ES-I3 (cell line): ENCODE measurements around the gene MON2.

ENCODE experiments used
- H3K36me3 ChIP-seq: 2 replicates; pipeline ENCODE4 v1.6.1; 2013; ENCODE audit warnings: mild to moderate bottlenecking, low read length, control low read depth, moderate library complexity; ENCODE audit not compliant: insufficient read depth
- H3K4me1 ChIP-seq: 2 replicates; pipeline ENCODE4 v1.6.1; 2013; ENCODE audit warnings: mild to moderate bottlenecking, control low read depth, low read length; ENCODE audit not compliant: insufficient read depth
- H3K9ac ChIP-seq: 2 replicates; pipeline ENCODE4 v1.6.1; 2013; ENCODE audit warnings: low read depth, mild to moderate bottlenecking, low read length, moderate library complexity
- H3K9me3 ChIP-seq: 2 replicates; pipeline ENCODE4 v1.6.1; 2013; ENCODE audit warnings: mild to moderate bottlenecking, low read length, moderate library complexity; ENCODE audit not compliant: control insufficient read depth, insufficient read depth

MON2 gene

GRCh38 chr12:62601765-62602164 is 135.1 kb downstream of the MON2 start:
- Histone ChIP-seq H3K36me3 (no peaks in the 10 kb centered on the region), H3K9me3 (no peaks in the 10 kb centered on the region), H3K9ac (peak overlapping the region; percentile 88), H3K4me1 (peaks cover 19% of the 10 kb centered on the region; the same call in 1 of the 2 replicates)

GRCh38 chr12:62602255-62603060 is 135.8 kb downstream of the MON2 start:
- Histone ChIP-seq H3K4me1 (peaks cover 19% of the 10 kb centered on the region; the same call in 1 of the 2 replicates), H3K9ac (peak overlapping the region; percentile 88), H3K36me3 (no peaks in the 10 kb centered on the region), H3K9me3 (no peaks in the 10 kb centered on the region)

GRCh38 chr12:62603061-62603810 is 136.6 kb downstream of the MON2 start:
- H3K4me1 ChIP-seq = peaks cover 19% of the 10 kb centered on the region; the same call in 1 of the 2 replicates
- H3K9ac ChIP-seq = peak overlapping the region; percentile 88
- H3K36me3 ChIP-seq = no peaks in the 10 kb centered on the region
- H3K9me3 ChIP-seq = no peaks in the 10 kb centered on the region

GRCh38 chr12:62603811-62604098 is 137.1 kb downstream of the MON2 start:
- Histone ChIP-seq H3K4me1 (peaks cover 19% of the 10 kb centered on the region; the same call in 1 of the 2 replicates), H3K9ac (peak overlapping the region; percentile 88), H3K9me3 (no peaks in the 10 kb centered on the region), H3K36me3 (no peaks in the 10 kb centered on the region)

GRCh38 chr12:62604373-62604772 is 137.7 kb downstream of the MON2 start:
- Histone ChIP-seq H3K9ac (peak overlapping the region; percentile 88), H3K4me1 (peaks cover 16% of the 10 kb centered on the region; the same call in 1 of the 2 replicates), H3K36me3 (no peaks in the 10 kb centered on the region), H3K9me3 (no peaks in the 10 kb centered on the region)

GRCh38 chr12:62604871-62605270 is 138.2 kb downstream of the MON2 start:
- no peaks in the 10 kb centered on the region for H3K36me3 ChIP-seq
- H3K9me3 ChIP-seq = no peaks in the 10 kb centered on the region
- H3K9ac ChIP-seq = peak overlapping the region; percentile 88; the same call in 1 of the 2 replicates
- H3K4me1 ChIP-seq = peaks cover 14% of the 10 kb centered on the region; the same call in 1 of the 2 replicates

GRCh38 chr12:62605981-62606380 is 139.4 kb downstream of the MON2 start:
- H3K36me3 ChIP-seq = no peaks in the 10 kb centered on the region
- H3K9me3 ChIP-seq = no peaks in the 10 kb centered on the region
- H3K9ac ChIP-seq = no peak overlapping the region
- peaks cover 14% of the 10 kb centered on the region; the same call in 1 of the 2 replicates for H3K4me1 ChIP-seq

- Histone ChIP-seq H3K4me1 (peaks cover 14% of the 10 kb centered on the region; the same call in 1 of the 2 replicates), H3K9ac (no peak overlapping the region), H3K36me3 (no peaks in the 10 kb centered on the region), H3K9me3 (no peaks in the 10 kb centered on the region)
These were observed 140.0 kb downstream of the MON2 start for GRCh38 chr12:62606654-62607053.

GRCh38 chr12:62613081-62613480 is 146.5 kb downstream of the MON2 start:
- Histone ChIP-seq H3K4me1 (no peaks in the 10 kb centered on the region), H3K9me3 (no peaks in the 10 kb centered on the region), H3K9ac (no peak overlapping the region), H3K36me3 (no peaks in the 10 kb centered on the region)

GRCh38 chr12:62618319-62618718 is 151.7 kb downstream of the MON2 start:
- Histone ChIP-seq H3K9me3 (no peaks in the 10 kb centered on the region), H3K36me3 (no peaks in the 10 kb centered on the region; the same call in 1 of the 2 replicates), H3K9ac (no peak overlapping the region), H3K4me1 (peaks cover 4% of the 10 kb centered on the region; the same call in 1 of the 2 replicates)

GRCh38 chr12:62618930-62619329 is 152.3 kb downstream of the MON2 start:
- Histone ChIP-seq H3K9ac (no peak overlapping the region), H3K9me3 (no peaks in the 10 kb centered on the region), H3K36me3 (no peaks in the 10 kb centered on the region; the same call in 1 of the 2 replicates), H3K4me1 (peaks cover 4% of the 10 kb centered on the region; the same call in 1 of the 2 replicates)

- Histone ChIP-seq H3K9me3 (no peaks in the 10 kb centered on the region), H3K9ac (no peak overlapping the region), H3K4me1 (peaks cover 4% of the 10 kb centered on the region; the same call in 1 of the 2 replicates), H3K36me3 (no peaks in the 10 kb centered on the region; the same call in 1 of the 2 replicates)
These were observed 154.5 kb downstream of the MON2 start for GRCh38 chr12:62621101-62621638.

GRCh38 chr12:62622177-62622576 is 155.6 kb downstream of the MON2 start:
- Histone ChIP-seq H3K4me1 (peaks cover 4% of the 10 kb centered on the region), H3K9ac (no peak overlapping the region), H3K36me3 (no peaks in the 10 kb centered on the region; the same call in 1 of the 2 replicates), H3K9me3 (no peaks in the 10 kb centered on the region)

GRCh38 chr12:62625228-62625627 is 158.6 kb downstream of the MON2 start:
- Histone ChIP-seq H3K36me3 (no peaks in the 10 kb centered on the region), H3K9me3 (no peaks in the 10 kb centered on the region), H3K9ac (no peak overlapping the region), H3K4me1 (peaks cover 12% of the 10 kb centered on the region)
